HG03457 (cell line): Measurements from ENCODE around the gene CYTL1.
"Not testable (repeated sequence)": the region's sequence is repeated elsewhere in the genome, so short reads cannot be mapped to it uniquely, and the experiment has no call there.

Experiments
- ATAC-seq: cut with Tn5 transposase; IDR thresholded peaks from one replicate; pipeline ENCODE4 v1.9.1; 2021; ENCODE audit warnings: moderate number of reproducible peaks; ENCODE audit not compliant: unreplicated experiment

The CYTL1 gene, protein sequence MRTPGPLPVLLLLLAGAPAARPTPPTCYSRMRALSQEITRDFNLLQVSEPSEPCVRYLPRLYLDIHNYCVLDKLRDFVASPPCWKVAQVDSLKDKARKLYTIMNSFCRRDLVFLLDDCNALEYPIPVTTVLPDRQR

DNA sequence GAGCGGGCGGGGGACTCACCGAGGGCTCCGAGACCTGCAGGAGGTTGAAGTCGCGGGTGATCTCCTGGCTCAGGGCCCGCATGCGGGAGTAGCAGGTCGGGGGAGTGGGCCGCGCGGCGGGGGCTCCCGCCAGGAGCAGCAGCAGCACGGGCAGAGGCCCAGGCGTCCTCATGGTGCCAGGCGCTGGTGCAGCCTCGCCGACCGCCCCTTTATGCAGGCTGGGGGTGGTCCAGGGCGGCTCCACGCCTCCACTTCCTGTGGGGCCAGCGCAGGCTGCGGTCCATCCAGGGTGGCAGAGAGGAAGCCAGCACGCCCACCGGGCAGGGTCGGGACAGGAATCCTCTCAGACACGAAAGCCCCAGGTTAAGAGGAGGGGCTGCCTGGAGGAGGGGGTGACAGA is at the start of gene CYTL1:
Gene CYTL1, minus strand, starts transcription at position 185 of the 400 bp plus-strand sequence. Its CDS starts 13 bp downstream, at position 172.
- no peak for ATAC-seq

DNA sequence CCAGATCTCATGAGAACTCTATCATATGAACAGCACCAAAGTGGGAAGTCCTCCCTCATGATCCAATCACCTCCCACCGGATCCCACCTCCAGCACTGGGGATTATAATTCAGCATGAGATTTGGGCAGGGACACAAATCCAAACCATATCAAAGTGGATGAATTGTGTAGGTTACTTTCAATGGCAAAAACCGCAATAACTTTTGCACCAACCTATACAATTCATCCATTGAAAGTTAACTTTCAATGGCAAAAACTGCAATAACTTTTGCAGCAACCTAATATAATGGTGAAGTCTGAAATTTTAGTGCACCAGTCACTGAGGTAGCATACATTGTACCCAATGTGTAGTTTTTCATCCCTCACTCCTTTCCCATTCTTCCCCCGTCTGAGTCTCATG is 48.6 kb upstream of the CYTL1 start:
- ATAC-seq: no peak

GRCh38 chr4:5066968-5067367 is 47.7 kb upstream of the CYTL1 start:
- not testable (repeated sequence) for ATAC-seq

GRCh38 chr4:5066101-5066500 is 46.8 kb upstream of the CYTL1 start:
- no peak for ATAC-seq

DNA sequence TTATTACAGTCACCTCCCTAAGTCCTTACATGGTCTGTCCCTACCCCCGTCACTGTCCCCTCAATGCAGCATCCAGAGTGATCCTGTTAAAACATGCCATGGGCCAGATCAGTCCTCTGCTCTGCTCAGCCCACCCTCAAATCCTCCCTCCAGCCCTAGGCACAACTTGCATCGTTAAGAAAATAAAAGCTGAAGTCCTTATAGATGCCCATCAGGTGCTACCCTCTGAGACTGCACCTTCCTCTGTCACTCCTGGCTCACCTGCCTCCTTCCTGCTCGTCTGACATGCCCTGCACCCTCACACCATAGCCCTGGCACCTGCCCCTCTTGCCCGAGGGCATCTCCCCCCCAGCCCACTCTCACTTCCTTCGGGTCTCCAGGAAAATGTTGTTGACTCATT is 36.2 kb upstream of the CYTL1 start:
- ATAC-seq: no peak

DNA sequence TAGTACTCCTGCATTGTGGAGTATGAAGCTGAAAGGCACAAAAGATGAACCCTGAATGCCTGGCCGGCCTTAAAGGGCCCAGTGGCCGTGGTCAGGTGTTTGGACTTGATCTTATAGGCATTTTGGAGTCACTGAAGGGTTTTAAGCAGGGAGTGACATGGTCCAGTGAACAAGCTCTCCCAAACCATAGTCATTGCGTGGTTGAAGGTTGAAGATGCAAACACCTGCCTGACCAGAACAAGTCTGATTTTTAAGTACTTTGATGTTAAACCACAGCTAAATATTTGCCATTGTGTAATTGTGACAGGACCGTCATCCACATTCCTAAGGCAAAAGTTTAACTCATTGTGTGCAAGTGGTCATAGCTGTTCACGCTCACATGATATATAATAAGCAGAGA is 35.3 kb upstream of the CYTL1 start:
- ATAC-seq: no peak

- ATAC-seq: no peak
Observed at GRCh38 chr4:5052726-5053425, 33.6 kb upstream of the CYTL1 start.

GRCh38 chr4:5052204-5052702 is 33.0 kb upstream of the CYTL1 start:
- ATAC-seq: no peak

DNA sequence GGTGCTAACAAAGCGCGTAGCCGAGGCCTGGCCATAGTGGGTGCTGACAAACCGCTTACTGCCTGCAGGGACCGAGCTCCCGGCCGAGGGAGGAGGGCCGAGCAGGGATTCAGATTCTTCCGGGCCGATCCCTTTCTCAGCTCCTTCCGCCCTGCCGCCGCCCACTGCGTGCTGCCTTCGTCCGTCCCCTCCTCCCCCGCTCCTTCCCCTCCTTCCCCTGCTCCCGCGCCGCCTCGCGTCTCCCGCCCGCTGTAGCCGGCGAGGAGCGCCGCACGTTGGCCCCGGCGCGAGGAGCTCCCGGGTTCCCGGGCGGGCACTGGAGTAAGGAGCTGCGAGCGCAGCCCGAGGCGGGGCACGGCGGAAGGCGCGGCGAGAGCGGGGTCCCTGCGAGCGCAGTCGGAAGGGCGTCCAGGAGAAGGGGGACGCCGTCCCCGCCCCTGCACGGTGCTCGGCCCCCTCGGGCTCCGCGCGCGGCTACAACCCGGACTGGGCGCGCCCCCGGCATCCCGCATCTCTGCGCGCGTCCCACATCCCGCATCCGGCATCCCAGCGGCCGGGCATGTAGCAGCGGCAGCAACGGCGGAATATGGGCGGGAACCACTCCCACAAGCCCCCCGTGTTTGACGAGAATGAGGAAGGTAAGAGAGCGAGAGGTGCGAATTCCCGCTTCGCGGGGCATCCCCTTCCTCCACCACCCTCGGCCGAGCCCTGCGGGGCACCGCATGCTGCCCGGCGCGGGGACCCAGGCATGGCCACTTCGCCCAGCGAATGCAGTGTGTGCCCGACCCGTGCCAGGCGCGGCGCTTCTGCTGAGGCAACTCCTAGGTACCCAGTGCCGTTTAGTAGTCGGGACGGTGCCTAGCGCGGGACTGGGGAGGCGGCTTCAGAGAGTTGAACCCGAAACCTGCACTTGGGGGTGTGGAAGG is 32.3 kb upstream of the CYTL1 start, which contains the start of gene STK32B:
Gene STK32B, plus strand, starts transcription at position 203 of the 926 bp plus-strand sequence.
- ATAC-seq: no peak

DNA sequence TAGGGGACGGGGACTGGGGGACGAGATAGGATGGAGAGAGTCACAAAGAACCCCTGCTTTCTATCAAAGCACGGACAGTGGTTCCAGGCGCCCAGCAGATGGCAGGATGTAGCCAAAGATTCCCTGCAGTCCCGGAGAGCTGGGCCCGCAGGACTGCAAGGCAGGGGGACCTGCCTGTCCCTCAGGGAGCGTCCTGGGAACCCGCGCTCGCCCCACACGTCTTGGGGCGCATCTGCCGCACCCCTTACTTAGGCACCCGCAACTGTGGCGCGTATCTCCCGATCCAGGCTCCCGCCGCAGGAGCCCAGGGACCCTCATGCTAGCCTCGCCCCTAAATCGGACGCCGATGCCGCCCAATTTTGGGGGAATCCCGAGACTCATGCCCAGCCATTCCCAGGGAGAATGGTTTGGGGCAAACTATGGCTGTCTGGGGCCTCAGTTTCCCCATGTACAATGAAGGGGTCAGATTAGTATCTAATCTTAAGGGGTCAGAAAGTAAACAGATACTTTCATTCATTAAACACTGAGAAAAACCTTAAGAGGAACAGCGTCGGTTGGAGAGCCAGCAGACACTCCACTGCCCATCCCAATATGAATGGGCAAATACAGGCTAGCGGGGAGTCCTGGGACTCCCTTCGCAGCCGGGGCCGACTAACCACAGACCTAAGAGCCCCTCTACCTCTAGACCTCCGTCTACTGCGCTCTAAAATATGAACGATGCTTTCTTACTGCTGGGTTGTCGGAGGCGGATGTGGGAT is 31.4 kb upstream of the CYTL1 start:
- ATAC-seq: no peak

DNA sequence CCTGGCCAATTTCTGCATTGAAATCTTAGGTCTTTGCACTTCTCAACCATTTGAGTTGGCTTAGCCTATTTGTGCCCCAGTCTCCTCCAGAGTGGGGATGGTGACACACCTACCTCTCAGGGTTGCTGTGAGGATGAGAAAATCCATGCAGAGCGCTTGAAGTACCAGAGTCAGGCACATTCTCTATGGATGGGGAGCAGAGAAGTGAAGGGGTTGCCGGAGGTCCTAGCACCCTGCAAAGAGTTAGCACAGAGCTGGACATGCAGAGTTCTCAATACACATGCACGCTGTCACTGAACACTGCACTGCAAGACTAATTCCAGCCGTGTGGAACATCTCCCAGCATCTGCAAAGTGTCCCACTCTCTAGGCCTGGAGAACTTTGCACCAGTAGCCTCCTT is 29.5 kb upstream of the CYTL1 start:
- ATAC-seq: no peak

DNA sequence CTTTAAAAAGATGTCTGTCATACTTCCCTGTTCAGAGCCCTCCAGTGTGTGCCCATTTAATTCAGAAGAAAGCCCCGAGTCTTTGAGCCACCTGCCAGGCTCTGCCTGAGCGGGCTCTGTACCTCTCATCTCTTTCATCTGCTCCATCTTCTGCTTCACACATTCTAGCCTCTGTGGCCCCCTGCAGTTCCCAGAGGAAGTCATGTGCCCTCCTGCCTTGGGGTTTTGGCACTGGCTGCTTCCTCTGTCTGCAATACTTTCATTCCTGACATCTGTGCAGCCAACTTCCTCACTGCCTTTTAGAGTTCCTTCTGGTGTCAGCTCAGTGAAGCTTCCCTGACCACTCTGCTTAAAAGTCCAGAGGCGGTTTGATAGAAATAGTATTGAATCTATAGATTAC is 25.8 kb upstream of the CYTL1 start:
- ATAC-seq: no peak

DNA sequence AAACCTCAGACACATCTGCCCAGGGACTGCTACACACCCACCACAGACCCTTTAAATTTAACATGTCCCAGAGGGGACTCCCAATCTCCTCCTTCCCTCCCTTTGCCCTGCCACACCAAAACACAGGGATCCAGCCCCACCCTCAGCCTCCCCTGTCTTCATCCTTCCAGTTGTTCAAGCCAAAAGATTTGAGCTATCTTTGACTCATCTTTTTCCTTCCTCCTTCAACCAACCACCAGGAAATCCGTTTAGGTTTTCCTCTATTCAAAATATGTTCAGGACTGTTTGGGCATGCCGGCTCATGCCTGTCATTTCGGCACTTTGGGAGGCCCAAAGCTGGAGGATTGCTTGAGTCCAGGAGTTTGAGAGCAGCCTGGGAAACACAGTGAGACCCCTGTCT is 25.1 kb upstream of the CYTL1 start:
- ATAC-seq: no peak

GRCh38 chr4:5043579-5043978 is 24.3 kb upstream of the CYTL1 start:
- no peak for ATAC-seq

DNA sequence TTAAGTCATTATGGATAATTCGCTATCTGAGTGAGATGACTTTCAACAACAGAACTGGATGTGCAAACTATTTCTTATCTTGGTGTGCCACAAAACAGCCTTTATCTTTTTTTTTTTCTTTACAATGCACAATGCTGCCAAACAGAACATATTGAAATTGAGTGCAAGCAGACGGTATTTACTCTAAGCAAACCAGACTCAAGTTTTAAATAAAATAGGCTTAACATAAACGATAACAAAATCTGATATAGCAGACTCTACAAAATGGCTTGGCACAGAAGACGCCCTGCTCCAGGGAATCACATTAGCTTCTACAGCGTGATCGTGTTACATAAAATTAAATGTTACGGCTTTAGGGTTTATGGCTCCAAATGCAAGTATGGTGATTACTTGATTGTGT is 22.4 kb upstream of the CYTL1 start:
- ATAC-seq: no peak

DNA sequence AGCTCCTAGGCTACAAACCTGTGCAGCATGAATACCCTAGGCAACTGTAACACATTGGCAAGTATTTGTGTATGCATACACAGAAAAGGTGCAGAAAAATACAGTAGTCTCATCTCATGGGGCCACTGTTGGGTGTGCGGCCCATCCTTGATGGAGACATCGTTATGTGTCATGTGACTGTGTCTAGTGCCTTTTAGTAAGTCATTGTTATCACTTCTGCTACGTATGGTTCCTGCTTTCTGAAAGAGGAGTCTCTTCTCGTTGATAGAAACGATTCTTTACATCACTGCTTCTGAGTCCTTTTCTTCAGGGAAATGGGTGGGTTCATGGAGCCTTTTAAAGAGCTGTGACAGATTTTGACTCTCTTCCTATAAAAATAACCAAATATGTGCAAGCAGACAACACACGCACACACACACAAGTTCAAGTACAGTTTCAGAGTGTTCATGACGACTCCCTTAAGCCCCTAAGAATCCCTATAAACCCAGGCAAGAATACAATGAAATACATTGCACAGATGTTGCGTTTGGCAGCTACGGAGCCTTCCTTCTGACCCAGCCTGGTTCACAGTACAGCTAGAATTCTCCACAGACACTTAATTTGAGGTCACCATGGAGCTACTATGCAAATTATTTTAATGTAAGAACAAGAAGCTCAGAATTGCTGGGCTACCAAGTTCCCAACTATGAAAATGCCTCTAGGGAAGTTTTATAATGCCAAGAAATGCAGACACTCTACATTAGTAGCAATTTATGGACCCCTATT is 21.8 kb upstream of the CYTL1 start:
- no peak for ATAC-seq

DNA sequence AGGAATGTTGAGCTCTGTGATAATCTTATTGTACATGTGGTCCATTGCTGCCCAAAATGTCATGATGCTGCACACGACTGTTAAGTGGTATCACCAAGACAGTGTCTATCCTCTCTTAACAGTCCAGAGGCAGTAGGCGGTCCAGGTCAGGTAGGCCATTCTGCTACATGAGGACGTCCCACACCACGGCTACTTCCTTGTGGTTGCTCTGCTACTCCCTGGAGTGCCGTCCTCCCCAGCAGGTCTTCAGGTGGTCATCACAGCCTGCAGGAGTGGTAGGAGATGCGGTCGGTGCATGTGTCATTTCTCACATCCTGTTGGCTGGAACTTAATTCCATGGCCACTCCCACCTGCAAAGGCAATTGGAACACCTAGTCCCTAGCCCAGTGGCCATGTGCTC is 20.5 kb upstream of the CYTL1 start:
- ATAC-seq: no peak

GRCh38 chr4:5037553-5038551 is 18.6 kb upstream of the CYTL1 start:
- ATAC-seq: no peak

- no peak for ATAC-seq
Observed at GRCh38 chr4:5036239-5036638, 17.0 kb upstream of the CYTL1 start.
